ENCODE data around the gene PIRT. TPM values are rescaled to one million over a fixed set of nuclear protein-coding genes. Genes with fewer than 3 reads are reported as not detected.

The PIRT gene
- total RNA-seq, 1 experiment from 2014 or later, result not detected

DNA sequence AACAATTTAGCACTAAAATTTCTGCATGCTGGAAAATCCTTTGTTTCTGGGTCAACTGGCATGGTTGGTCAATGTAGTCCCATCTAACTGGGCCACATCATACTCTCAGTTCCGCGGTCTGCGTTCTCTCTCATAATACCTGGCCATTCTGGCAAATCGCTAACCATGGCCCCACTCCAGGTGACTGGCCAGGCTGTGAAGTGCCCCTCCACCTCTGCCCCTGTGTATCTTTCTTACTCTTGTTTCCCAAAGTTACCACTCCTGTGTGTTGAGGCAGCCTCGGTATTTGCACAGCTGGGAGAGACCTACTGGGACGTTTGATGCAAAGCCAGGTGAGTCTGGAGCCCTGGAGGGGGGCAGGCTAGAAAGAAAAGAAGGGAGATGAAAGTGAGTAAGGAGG, 32.0 kb downstream of the PIRT start:
- Histone ChIP-seq H3K4me3 (replicated peaks in 1 of 2; ENCODE audit: low read depth in 1 of 2, low read length in 2 of 2) (no peak overlapping the region), H3K9me2 (ENCODE audit: insufficient read depth) (no peaks in the 10 kb centered on the region), H3K79me2 (ENCODE audit: insufficient read depth, low read length) (no peaks in the 10 kb centered on the region), H3K4me1 (ENCODE audit: control insufficient read depth in 1 of 2, insufficient read depth in 2 of 2, low read length in 2 of 2) (no peaks in the 10 kb centered on the region), H3K27me3 (ENCODE audit: insufficient read depth, low read length) (no peaks in the 10 kb centered on the region), H4K20me1 (ENCODE audit: insufficient read depth) (no peaks in the 10 kb centered on the region), H3K27ac (ENCODE audit: low read depth, low read length) (no peak overlapping the region), H3K36me3 (ENCODE audit: control insufficient read depth in 1 of 2, insufficient read depth in 2 of 2, low read length in 2 of 2) (no peaks in the 10 kb centered on the region), H3K4me2 (ENCODE audit: low read length) (no peak overlapping the region), H2AFZ (ENCODE audit: low read depth, low read length, poor library complexity, severe bottlenecking) (no peak overlapping the region), H3K9ac (ENCODE audit: low read length) (no peak overlapping the region), H3K9me3 (ENCODE audit: control insufficient read depth in 1 of 2, insufficient read depth in 1 of 2, low read depth in 1 of 2, low read length in 2 of 2) (no peaks in the 10 kb centered on the region)
- TF ChIP-seq EZH2 (IDR thresholded peaks at IDR 0.05), result no peak
- no peak for TF ChIP-seq SIN3A (IDR thresholded peaks at IDR 0.05; ENCODE audit: low read depth)
- TF ChIP-seq JUND (IDR thresholded peaks at IDR 0.05), result no peak
- TF ChIP-seq, protein P1, sequence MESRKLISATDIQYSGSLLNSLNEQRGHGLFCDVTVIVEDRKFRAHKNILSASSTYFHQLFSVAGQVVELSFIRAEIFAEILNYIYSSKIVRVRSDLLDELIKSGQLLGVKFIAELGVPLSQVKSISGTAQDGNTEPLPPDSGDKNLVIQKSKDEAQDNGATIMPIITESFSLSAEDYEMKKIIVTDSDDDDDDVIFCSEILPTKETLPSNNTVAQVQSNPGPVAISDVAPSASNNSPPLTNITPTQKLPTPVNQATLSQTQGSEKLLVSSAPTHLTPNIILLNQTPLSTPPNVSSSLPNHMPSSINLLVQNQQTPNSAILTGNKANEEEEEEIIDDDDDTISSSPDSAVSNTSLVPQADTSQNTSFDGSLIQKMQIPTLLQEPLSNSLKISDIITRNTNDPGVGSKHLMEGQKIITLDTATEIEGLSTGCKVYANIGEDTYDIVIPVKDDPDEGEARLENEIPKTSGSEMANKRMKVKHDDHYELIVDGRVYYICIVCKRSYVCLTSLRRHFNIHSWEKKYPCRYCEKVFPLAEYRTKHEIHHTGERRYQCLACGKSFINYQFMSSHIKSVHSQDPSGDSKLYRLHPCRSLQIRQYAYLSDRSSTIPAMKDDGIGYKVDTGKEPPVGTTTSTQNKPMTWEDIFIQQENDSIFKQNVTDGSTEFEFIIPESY (IDR thresholded peaks at IDR 0.05; ENCODE audit: extremely low read depth, insufficient replicate concordance, low read length), result no peak
- TF ChIP-seq POLR2A (IDR thresholded peaks at IDR 0.05; ENCODE audit: borderline replicate concordance, extremely low read depth, insufficient read depth, insufficient read length), result no peak
- no peak for ATAC-seq
- no peak for DNase-seq (ENCODE audit: low read depth, low spot score)
- ChIA-PET CTCF (no interaction called here), POLR2A (no interaction called here), RAD21 (ENCODE audit: low non-redundant PET in 1 of 2, low total read pairs in 2 of 2, uncharacterized antibody in 2 of 2, unreplicated experiment in 2 of 2) (no interaction called here)
- intact Hi-C loops (cut with micrococcal nuclease), result no loop called here
- no TSS peak for BruUV-seq (replicated peaks)

DNA sequence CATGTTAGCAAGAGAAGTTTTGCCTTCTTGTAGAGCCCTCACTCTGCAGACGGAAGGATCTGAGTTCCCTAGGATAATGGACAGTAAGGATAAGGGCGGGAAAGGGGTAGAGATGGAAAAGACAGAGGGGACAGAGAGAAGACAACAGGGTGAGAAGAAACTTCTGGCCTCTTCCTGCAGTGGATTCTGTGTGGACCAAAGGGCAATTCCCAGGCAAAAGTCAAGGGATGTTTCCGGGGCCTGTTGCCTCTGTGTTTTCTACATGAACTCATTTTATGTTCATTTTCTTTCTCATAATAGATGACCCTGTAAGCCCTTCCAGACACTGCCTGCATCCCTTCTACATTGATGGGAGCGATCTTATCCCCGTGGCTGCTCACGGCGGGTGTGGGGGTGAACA, 33.3 kb downstream of the PIRT start:
- CTCF ChIA-PET, result no interaction called here
- H3K9me2 ChIP-seq (ENCODE audit: insufficient read depth), result no peaks in the 10 kb centered on the region
- intact Hi-C loops (cut with micrococcal nuclease), result no loop called here
- H3K4me1 ChIP-seq (ENCODE audit: control insufficient read depth in 1 of 2, insufficient read depth in 2 of 2, low read length in 2 of 2), result no peaks in the 10 kb centered on the region
- no peak overlapping the region for H3K4me2 ChIP-seq (ENCODE audit: low read length)
- H3K27me3 ChIP-seq (ENCODE audit: insufficient read depth, low read length), result no peaks in the 10 kb centered on the region
- DNase-seq (ENCODE audit: low read depth, low spot score), result no peak
- POLR2A ChIA-PET, result no interaction called here
- no peaks in the 10 kb centered on the region for H3K36me3 ChIP-seq (ENCODE audit: control insufficient read depth in 1 of 2, insufficient read depth in 2 of 2, low read length in 2 of 2)
- no peak for ATAC-seq
- no peak for TF ChIP-seq POLR2A (IDR thresholded peaks at IDR 0.05; ENCODE audit: borderline replicate concordance, extremely low read depth, insufficient read depth, insufficient read length)
- no peak for TF ChIP-seq JUND (IDR thresholded peaks at IDR 0.05)
- no peak for TF ChIP-seq FOSL1 (IDR thresholded peaks at IDR 0.05; ENCODE audit: low read depth)
- no peak for TF ChIP-seq ELF1 (IDR thresholded peaks at IDR 0.05; ENCODE audit: borderline replicate concordance, low read depth)
- no peak for TF ChIP-seq CEBPB (IDR thresholded peaks at IDR 0.05; ENCODE audit: low read depth)
- no peak for TF ChIP-seq ZFX (IDR thresholded peaks at IDR 0.05)
- TF ChIP-seq ZNF274 (IDR thresholded peaks at IDR 0.05; ENCODE audit: low read depth, low read length), result no peak
- TF ChIP-seq SIN3A (IDR thresholded peaks at IDR 0.05; ENCODE audit: low read depth), result no peak
- no peak for TF ChIP-seq SRF (IDR thresholded peaks at IDR 0.05; ENCODE audit: low read depth)
- no peak for TF ChIP-seq YY1 (IDR thresholded peaks at IDR 0.05; ENCODE audit: extremely low read depth, insufficient replicate concordance, low read depth, low read length)
- TF ChIP-seq RAD21 (IDR thresholded peaks at IDR 0.05; ENCODE audit: low read depth), result no peak
- TF ChIP-seq, protein P2, sequence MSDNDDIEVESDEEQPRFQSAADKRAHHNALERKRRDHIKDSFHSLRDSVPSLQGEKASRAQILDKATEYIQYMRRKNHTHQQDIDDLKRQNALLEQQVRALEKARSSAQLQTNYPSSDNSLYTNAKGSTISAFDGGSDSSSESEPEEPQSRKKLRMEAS (IDR thresholded peaks at IDR 0.05), result no peak
- H4K20me1 ChIP-seq (ENCODE audit: insufficient read depth), result no peaks in the 10 kb centered on the region
- no peak overlapping the region for H3K4me3 ChIP-seq (replicated peaks in 1 of 2; ENCODE audit: low read depth in 1 of 2, low read length in 2 of 2)
- RAD21 ChIA-PET (ENCODE audit: low non-redundant PET in 1 of 2, low total read pairs in 2 of 2, uncharacterized antibody in 2 of 2, unreplicated experiment in 2 of 2), result no interaction called here
- no peaks in the 10 kb centered on the region for H3K9me3 ChIP-seq (ENCODE audit: control insufficient read depth in 1 of 2, insufficient read depth in 1 of 2, low read depth in 1 of 2, low read length in 2 of 2)
- H3K27ac ChIP-seq (ENCODE audit: low read depth, low read length), result no peak overlapping the region
- no peak overlapping the region for H3K9ac ChIP-seq (ENCODE audit: low read length)
- no peaks in the 10 kb centered on the region for H3K79me2 ChIP-seq (ENCODE audit: insufficient read depth, low read length)
- BruUV-seq (replicated peaks), result no TSS peak
- no peak overlapping the region for H2AFZ ChIP-seq (ENCODE audit: low read depth, low read length, poor library complexity, severe bottlenecking)

Measured in HCT116 (cell line).